DOHH2 (cell line): Measurements from ENCODE around the gene CDH4.

Experiments
- H3F3A ChIP-seq: fragments of 200-600 bp; sonication (generic), shearing (Covaris generic); 2 replicates; pipeline ENCODE4 v1.6.0; 2016; ENCODE audit warnings: antibody characterized with exemption, mild to moderate bottlenecking; ENCODE audit not compliant: control insufficient read depth, insufficient read depth
- H3K27ac ChIP-seq: fragments of 200-600 bp; sonication (generic); 2 replicates; pipeline ENCODE4 v1.5.1; 2014; ENCODE audit warnings: low read depth, mild to moderate bottlenecking, low read length, moderate library complexity
- H3K27me3 ChIP-seq: fragments of 200-600 bp; sonication (generic); 2 replicates; pipeline ENCODE4 v1.6.1; 2014; ENCODE audit warnings: mild to moderate bottlenecking, low read length, mixed read lengths; ENCODE audit not compliant: control insufficient read depth
- H3K36me3 ChIP-seq: fragments of 200-600 bp; sonication (generic); 2 replicates; pipeline ENCODE4 v1.6.1; 2014; ENCODE audit warnings: mild to moderate bottlenecking, low read length, moderate library complexity, mixed read lengths; ENCODE audit not compliant: control insufficient read depth
- H3K4me1 ChIP-seq: fragments of 200-600 bp; sonication (generic); 2 replicates; pipeline ENCODE4 v1.6.1; 2014; ENCODE audit warnings: mild to moderate bottlenecking, low read length, mixed read lengths; ENCODE audit not compliant: control insufficient read depth
- H3K4me2 ChIP-seq: fragments of 200-600 bp; sonication (generic); 2 replicates; pipeline ENCODE4 v1.6.0; 2014; ENCODE audit warnings: mild to moderate bottlenecking, low read length, moderate library complexity
- H3K4me3 ChIP-seq: fragments of 200-600 bp; sonication (generic); 2 replicates; pipeline ENCODE4 v1.5.1; 2014; ENCODE audit warnings: mild to moderate bottlenecking, low read length, mixed read lengths
- H3K79me2 ChIP-seq: fragments of 200-600 bp; sonication (generic); 2 replicates; pipeline ENCODE4 v1.6.1; 2014; ENCODE audit warnings: mild to moderate bottlenecking, low read length, mixed read lengths; ENCODE audit not compliant: control insufficient read depth
- H3K9me2 ChIP-seq: fragments of 200-600 bp; sonication (generic); replicated peaks from 2 replicates; pipeline ENCODE4 v1.6.1; 2014; ENCODE audit warnings: mild to moderate bottlenecking, low read length, mixed read lengths; ENCODE audit not compliant: control insufficient read depth
- H3K9me3 ChIP-seq: fragments of 200-600 bp; sonication (generic); 2 replicates; pipeline ENCODE4 v1.6.1; 2014; ENCODE audit warnings: antibody characterized with exemption, low read length, mixed read lengths; ENCODE audit not compliant: control insufficient read depth, insufficient read depth
- H4K20me1 ChIP-seq: fragments of 200-600 bp; sonication (generic); 2 replicates; pipeline ENCODE4 v1.6.0; 2014; ENCODE audit warnings: low read depth, mild to moderate bottlenecking, antibody characterized with exemption, low read length, moderate library complexity; ENCODE audit not compliant: control insufficient read depth, insufficient read depth
- EZH2phosphoT487 ChIP-seq: fragments of 200-600 bp; sonication (generic); IDR thresholded peaks from 2 replicates; pipeline ENCODE4 v1.6.1; 2017; ENCODE audit warnings: borderline replicate concordance, mild to moderate bottlenecking, antibody characterized with exemption, low read length, moderate library complexity, mixed read lengths
- TF ChIP-seq, protein P1 (sequence below): fragments of 200-600 bp; sonication (generic); IDR thresholded peaks from one replicate; pipeline ENCODE4 v1.5.1; 2014; ENCODE audit warnings: antibody characterized with exemption, mild to moderate bottlenecking, low read depth, low read length; ENCODE audit not compliant: poor library complexity, severe bottlenecking

The CDH4 gene

DNA sequence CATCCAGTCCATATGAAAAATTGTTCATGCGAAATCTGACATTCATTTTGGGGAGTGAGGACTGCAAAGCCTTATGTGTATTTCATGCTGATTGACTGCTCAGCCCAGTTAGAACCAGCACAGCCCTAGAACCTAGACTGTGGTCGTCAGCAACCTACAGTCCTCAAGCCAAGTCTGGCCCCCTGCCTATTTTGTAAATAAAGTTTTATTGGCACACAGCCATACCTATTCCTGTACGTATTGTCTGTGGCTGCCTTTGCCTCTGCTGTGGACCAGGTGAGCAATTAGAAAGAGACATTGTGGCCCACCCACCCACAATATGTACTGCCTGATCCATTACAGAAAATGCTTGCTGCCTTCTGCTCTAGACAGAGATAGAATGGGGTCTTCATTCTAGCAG is 422.6 kb downstream of the CDH4 start:
- H3K4me3 ChIP-seq: no peak overlapping the region
- no peaks in the 10 kb centered on the region for H4K20me1 ChIP-seq
- no peaks in the 10 kb centered on the region for H3K36me3 ChIP-seq
- H3K4me2 ChIP-seq: no peak overlapping the region
- H3K4me1 ChIP-seq: no peaks in the 10 kb centered on the region
- TF ChIP-seq EZH2phosphoT487: no peak
- TF ChIP-seq, protein P1, sequence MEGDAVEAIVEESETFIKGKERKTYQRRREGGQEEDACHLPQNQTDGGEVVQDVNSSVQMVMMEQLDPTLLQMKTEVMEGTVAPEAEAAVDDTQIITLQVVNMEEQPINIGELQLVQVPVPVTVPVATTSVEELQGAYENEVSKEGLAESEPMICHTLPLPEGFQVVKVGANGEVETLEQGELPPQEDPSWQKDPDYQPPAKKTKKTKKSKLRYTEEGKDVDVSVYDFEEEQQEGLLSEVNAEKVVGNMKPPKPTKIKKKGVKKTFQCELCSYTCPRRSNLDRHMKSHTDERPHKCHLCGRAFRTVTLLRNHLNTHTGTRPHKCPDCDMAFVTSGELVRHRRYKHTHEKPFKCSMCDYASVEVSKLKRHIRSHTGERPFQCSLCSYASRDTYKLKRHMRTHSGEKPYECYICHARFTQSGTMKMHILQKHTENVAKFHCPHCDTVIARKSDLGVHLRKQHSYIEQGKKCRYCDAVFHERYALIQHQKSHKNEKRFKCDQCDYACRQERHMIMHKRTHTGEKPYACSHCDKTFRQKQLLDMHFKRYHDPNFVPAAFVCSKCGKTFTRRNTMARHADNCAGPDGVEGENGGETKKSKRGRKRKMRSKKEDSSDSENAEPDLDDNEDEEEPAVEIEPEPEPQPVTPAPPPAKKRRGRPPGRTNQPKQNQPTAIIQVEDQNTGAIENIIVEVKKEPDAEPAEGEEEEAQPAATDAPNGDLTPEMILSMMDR: no peak
- H3F3A ChIP-seq: no peaks in the 10 kb centered on the region
- no peak overlapping the region for H3K27ac ChIP-seq
- H3K9me3 ChIP-seq: no peaks in the 10 kb centered on the region
- H3K27me3 ChIP-seq: no peaks in the 10 kb centered on the region
- H3K79me2 ChIP-seq: no peaks in the 10 kb centered on the region
- no peaks in the 10 kb centered on the region for H3K9me2 ChIP-seq

GRCh38 chr20:61677928-61678327 is 425.9 kb downstream of the CDH4 start:
- Histone ChIP-seq H3K27me3 (no peaks in the 10 kb centered on the region), H3K4me1 (no peaks in the 10 kb centered on the region), H3K4me2 (no peak overlapping the region), H3K4me3 (no peak overlapping the region), H4K20me1 (no peaks in the 10 kb centered on the region), H3K27ac (no peak overlapping the region), H3K9me2 (no peaks in the 10 kb centered on the region), H3K36me3 (no peaks in the 10 kb centered on the region), H3F3A (no peaks in the 10 kb centered on the region), H3K79me2 (no peaks in the 10 kb centered on the region), H3K9me3 (no peaks in the 10 kb centered on the region)
- TF ChIP-seq, protein P1: no peak
- no peak for TF ChIP-seq EZH2phosphoT487

- Histone ChIP-seq H3K36me3 (no peaks in the 10 kb centered on the region), H3K27ac (no peak overlapping the region), H3K27me3 (no peaks in the 10 kb centered on the region), H3K79me2 (no peaks in the 10 kb centered on the region), H3K9me3 (no peaks in the 10 kb centered on the region), H4K20me1 (no peaks in the 10 kb centered on the region), H3F3A (no peaks in the 10 kb centered on the region), H3K4me3 (no peak overlapping the region), H3K9me2 (no peaks in the 10 kb centered on the region), H3K4me2 (no peak overlapping the region), H3K4me1 (no peaks in the 10 kb centered on the region)
- TF ChIP-seq EZH2phosphoT487: no peak
- TF ChIP-seq, protein P1: no peak
Observed at GRCh38 chr20:61678437-61678836, 426.4 kb downstream of the CDH4 start.

- Histone ChIP-seq H3F3A (no peaks in the 10 kb centered on the region), H3K4me1 (no peaks in the 10 kb centered on the region), H4K20me1 (no peaks in the 10 kb centered on the region), H3K9me3 (no peaks in the 10 kb centered on the region), H3K9me2 (no peaks in the 10 kb centered on the region), H3K27me3 (no peaks in the 10 kb centered on the region), H3K27ac (no peak overlapping the region), H3K4me3 (no peak overlapping the region), H3K4me2 (no peak overlapping the region), H3K36me3 (no peaks in the 10 kb centered on the region), H3K79me2 (no peaks in the 10 kb centered on the region)
- no peak for TF ChIP-seq EZH2phosphoT487
- TF ChIP-seq, protein P1: no peak
Observed at GRCh38 chr20:61679473-61679872, 427.4 kb downstream of the CDH4 start.
